K562 (cell line): ENCODE results near the gene STRA6. TPM values are rescaled to one million over a fixed set of nuclear protein-coding genes. Genes with fewer than 3 reads are reported as not detected.

ENCODE experiments used
- ATAC-seq: fragments of 200-7000 bp; cut with Tn5 transposase; 3 replicates; pipeline ENCODE4 v1.9.1; 2020; ENCODE audit warnings: moderate library complexity
- BruUV-seq: library from RNA; stranded (reverse); fragments of 400-500 nt; replicated peaks from 2 replicates; lab custom pipeline; 2021; lab: Mats Ljungman, UMichigan
- CTCF ChIA-PET: fragments of 300-600 bp; formaldehyde crosslinking; extraction: SDS; loops from one replicate; lab custom pipeline; 2021; ENCODE audit warnings: low intra/inter-chr PET ratio; lab: Yijun Ruan, JAX
- POLR2A ChIA-PET: fragments of 300-600, 350-650 bp; sonication (Branson Sonifier 250); formaldehyde crosslinking; extraction: SDS; loops from one replicate; lab custom pipeline; 2021; ENCODE audit warnings: antibody characterized with exemption, inconsistent platforms; lab: Yijun Ruan, JAX
- DNase-seq, 4 experiments: peaks; one replicate each; pipeline versions ENCODE4 v3.0.0 to v3.0.0-alpha.2; 2011 to 2018; ENCODE audit warnings: low spot score in 3 of 4, mixed read lengths in 3 of 4; ENCODE audit errors: extremely low read depth in 1 of 4
- FAIRE-seq: peaks from 2 replicates; lab custom pipeline; 2011; peaks lifted over from hg19 to GRCh38; lab: Jason Lieb, UNC
- H2AFZ ChIP-seq: 2 replicates; pipeline ENCODE4 v1.6.0; 2011; ENCODE audit warnings: low read depth, low read length, control low read depth, inconsistent platforms
- H3K27ac ChIP-seq: fragments of 200-600 bp; 3 replicates; pipeline ENCODE4 v1.8.0; 2011; ENCODE audit warnings: low read depth, mild to moderate bottlenecking, control low read depth, inconsistent platforms, low read length, moderate library complexity, mixed read lengths; ENCODE audit errors: extremely low read depth
- H3K27me3 ChIP-seq, 2 experiments: fragments of 300-600 bp in 1 of 2; 2 replicates in 1 of 2; 3 replicates in 1 of 2; pipeline versions ENCODE4 v1.6.0 to v1.8.0; 2011; ENCODE audit warnings: inconsistent platforms in 2 of 2, low read length in 2 of 2, mild to moderate bottlenecking in 1 of 2, mixed read lengths in 1 of 2, moderate library complexity in 1 of 2; ENCODE audit not compliant: control insufficient read depth in 2 of 2, insufficient read depth in 2 of 2
- H3K36me3 ChIP-seq: fragments of 300-600 bp; 3 replicates; pipeline ENCODE4 v1.8.0; 2011; ENCODE audit warnings: mild to moderate bottlenecking, low read length, inconsistent platforms; ENCODE audit not compliant: control insufficient read depth, insufficient read depth
- H3K4me1 ChIP-seq, 2 experiments: fragments of 200-600 bp in 1 of 2; replicated peaks in 1 of 2; 2 replicates in 1 of 2; 3 replicates in 1 of 2; pipeline versions ENCODE4 v1.5.1 to v1.8.0; 2011; ENCODE audit warnings: inconsistent platforms in 2 of 2, low read length in 2 of 2, mild to moderate bottlenecking in 1 of 2, mixed read lengths in 1 of 2, moderate library complexity in 1 of 2; ENCODE audit not compliant: control insufficient read depth in 2 of 2, insufficient read depth in 2 of 2
- H3K4me2 ChIP-seq: 2 replicates; pipeline ENCODE4 v1.6.1; 2011; ENCODE audit warnings: low read length, control low read depth, inconsistent platforms, mixed read lengths; ENCODE audit not compliant: insufficient read depth
- H3K4me3 ChIP-seq: fragments of 200-600 bp; sonication (generic), shearing (Covaris generic); 2 replicates; pipeline ENCODE4 v1.5.1; 2016; ENCODE audit warnings: control low read depth, inconsistent platforms
- H3K79me2 ChIP-seq: fragments of 200-600 bp; 3 replicates; pipeline ENCODE4 v1.8.0; 2011; ENCODE audit warnings: low read length, inconsistent platforms; ENCODE audit not compliant: control insufficient read depth, insufficient read depth
- H3K9ac ChIP-seq, 2 experiments: 2 replicates each; pipeline versions ENCODE4 v1.6.0 to v1.6.1; 2011; ENCODE audit warnings: low read depth in 2 of 2, low read length in 2 of 2, control low read depth in 1 of 2, inconsistent platforms in 1 of 2, mild to moderate bottlenecking in 1 of 2, mixed read lengths in 1 of 2; ENCODE audit not compliant: insufficient read depth in 1 of 2
- H3K9me1 ChIP-seq: one replicate; pipeline ENCODE4 v1.6.0; 2011; ENCODE audit warnings: inconsistent platforms, mild to moderate bottlenecking, low read length, moderate library complexity; ENCODE audit not compliant: control insufficient read depth, insufficient read depth
- H3K9me3 ChIP-seq: replicated peaks from 2 replicates; pipeline ENCODE4 v1.5.1; 2011; ENCODE audit warnings: low read depth, low read length, inconsistent platforms; ENCODE audit not compliant: control insufficient read depth, insufficient read depth
- H4K20me1 ChIP-seq: replicated peaks from 2 replicates; pipeline ENCODE4 v1.6.1; 2011; ENCODE audit warnings: low read length, inconsistent platforms, mixed read lengths; ENCODE audit not compliant: control insufficient read depth, insufficient read depth
- CREB1 ChIP-seq, 2 experiments: sonication (generic) in 1 of 2; formaldehyde crosslinking in 1 of 2; IDR thresholded peaks; 2 replicates each; pipeline versions ENCODE4 v1.6.1 to v1.8.0; 2012 to 2022; ENCODE audit warnings: inconsistent platforms in 1 of 2, mild to moderate bottlenecking in 1 of 2, missing genetic modification reagents in 1 of 2, moderate library complexity in 1 of 2
- HDAC8 ChIP-seq: fragments of 450-650 bp; IDR thresholded peaks from 2 replicates; pipeline ENCODE4 v1.6.1; 2016; ENCODE audit warnings: mild to moderate bottlenecking, missing genetic modification characterization, moderate library complexity, missing compliant biosample characterization
- SIN3B ChIP-seq: fragments of 450-650 bp; IDR thresholded peaks from 2 replicates; pipeline ENCODE4 v1.6.1; 2017; ENCODE audit warnings: low read depth, mild to moderate bottlenecking, moderate library complexity
- ZNF584 ChIP-seq: fragments of 200-800 bp; sonication (Bioruptor generic); IDR thresholded peaks from 2 replicates; pipeline ENCODE4 v1.6.1; 2016; ENCODE audit warnings: low read depth, mild to moderate bottlenecking, missing genetic modification characterization, missing compliant biosample characterization
- WGBS: fragments of 100-300 bp; shearing (Covaris generic); methylation state at CpG from one replicate; pipeline ENCODE4 v1.1.6; 2016; ENCODE audit warnings: low coverage, mixed read lengths; ENCODE audit not compliant: insufficient coverage; ENCODE audit errors: missing lambda C conversion rate; 5-methylcytosine and 5-hydroxymethylcytosine counted together
- in situ Hi-C: fragments of 300-500 bp; cut with MboI; formaldehyde crosslinking; loops from 4 replicates; pipeline ENCODE4 v1.15.0; 2018; ENCODE audit warnings: inconsistent platforms, mixed read lengths
- intact Hi-C: fragments of 100-400 bp; cut with micrococcal nuclease; formaldehyde crosslinking; loops from 2 replicates; pipeline ENCODE4 v1.14.2; 2022
- polyA plus RNA-seq, 8 experiments: library from polyadenylated mRNA; depleted of rRNA in 4 of 8; stranded (reverse) in 5 of 8; unstranded in 3 of 8; fragments of >200 nt; fragmentation: Nextera tagmentation in 2 of 8; fragmentation: Illumina TruSeq in 1 of 8; extraction: Ambion mirVana in 2 of 8; extraction: Trizol in 1 of 8; gene quantifications; 2 replicates each; pipeline versions ENCODE4 v1.2.1 to v1.2.3, GENCODE V29; 2011 to 2014; ENCODE audit warnings: inconsistent platforms in 1 of 8, missing spikeins in 1 of 8
- total RNA-seq, 7 experiments: library from RNA; depleted of rRNA in 6 of 7; stranded (reverse); fragments of >200 nt in 6 of 7; fragmentation: Illumina TruSeq in 2 of 7; extraction: Trizol in 2 of 7; gene quantifications; 2 replicates each; pipeline versions ENCODE4 v1.2.1 to v1.2.3, GENCODE V29; 2011 to 2021; ENCODE audit warnings: low replicate concordance in 1 of 7
- TF ChIP-seq, protein P1 (sequence below), 2 experiments: fragments of 450-650 bp in 1 of 2; sonication (generic) in 1 of 2; formaldehyde crosslinking in 1 of 2; IDR thresholded peaks in 1 of 2; conservative IDR thresholded peaks in 1 of 2; 2 replicates each; pipeline versions ENCODE4 v1.6.1 to v1.8.1; 2016 to 2023; ENCODE audit warnings: mild to moderate bottlenecking in 2 of 2, moderate library complexity in 2 of 2, inconsistent platforms in 1 of 2, missing genetic modification reagents in 1 of 2

The STRA6 gene
- total and polyA plus RNA-seq, 9 of the 15 experiments (the other 6 are each of a cell fraction or from before 2014, with no cell fraction given), result 0.04 to 2.0 (median 0.43) TPM; not detected in 2

GRCh38 chr15:74233851-74234597 is 31.4 kb upstream of the STRA6 start:
- Histone ChIP-seq H4K20me1 (no peaks in the 10 kb centered on the region; the same call in none of the 2 replicates), H3K4me2 (no peak overlapping the region), H3K9me3 (no peaks in the 10 kb centered on the region), H3K4me1 (no peaks in the 10 kb centered on the region), H3K79me2 (no peaks in the 10 kb centered on the region), H3K27me3 (peaks cover 18 to 52% of the 10 kb centered on the region in 2 experiments), H3K27ac (no peak overlapping the region)
- ChIA-PET CTCF (no interaction called here), POLR2A (interaction anchor here (0.7 to 1.7 kb wide), 5 partner anchors 8 to 82 kb away, joined by 3 to 5 read pairs (median 4); no protein-coding TSS in a partner anchor)
- no peak for FAIRE-seq
- no peak for DNase-seq
- ATAC-seq, result no peak
- no peak for TF ChIP-seq ZNF584 (CRISPR knock-in tag)
- TF ChIP-seq, protein P1, sequence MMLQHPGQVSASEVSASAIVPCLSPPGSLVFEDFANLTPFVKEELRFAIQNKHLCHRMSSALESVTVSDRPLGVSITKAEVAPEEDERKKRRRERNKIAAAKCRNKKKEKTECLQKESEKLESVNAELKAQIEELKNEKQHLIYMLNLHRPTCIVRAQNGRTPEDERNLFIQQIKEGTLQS (IDR thresholded peaks at IDR 0.05), result no peak
- TF ChIP-seq, protein P1 (CRISPR knock-in tag; conservative IDR thresholded peaks at IDR 0.05), result no peak
- no peak for TF ChIP-seq HDAC8
- no peak for TF ChIP-seq CREB1 (IDR thresholded peaks at IDR 0.05)
- TF ChIP-seq CREB1 (CRISPR knock-in tag; IDR thresholded peaks at IDR 0.05), result no peak
- TF ChIP-seq SIN3B, result no peak
- TF ChIP-seq, all 486 proteins: peak for 0
- Histone ChIP-seq H2AFZ (no peak overlapping the region), H3K9me1 (no peaks in the 10 kb centered on the region), H3K36me3 (no peaks in the 10 kb centered on the region), H3K4me3 (no peak overlapping the region), H3K9ac (no peak overlapping the region; a peak in 1 of 4 replicates)
- in situ Hi-C loops, result no loop called here
- 0% methylated on average over 2 of the region's 3 CpGs for WGBS
- BruUV-seq, result no TSS peak
- intact Hi-C loops, result no loop called here
